Measurements from ENCODE around the gene SLC39A1.

The SLC39A1 gene

GRCh38 chr1:153932156-153933131, 30.9 kb downstream of the SLC39A1 start:
- TF ChIP-seq GATA3 (IDR thresholded peaks at IDR 0.05; ENCODE audit: low read depth, low read length) (no peak), GATA2 (IDR thresholded peaks at IDR 0.05; ENCODE audit: low read depth, low read length) (no peak)

GRCh38 chr1:153929981-153930948, 33.1 kb downstream of the SLC39A1 start:
- TF ChIP-seq GATA2 (IDR thresholded peaks at IDR 0.05; ENCODE audit: low read depth, low read length) (no peak), GATA3 (IDR thresholded peaks at IDR 0.05; ENCODE audit: low read depth, low read length) (no peak)

- TF ChIP-seq GATA2 (IDR thresholded peaks at IDR 0.05; ENCODE audit: low read depth, low read length): no peak
- no peak for TF ChIP-seq GATA3 (IDR thresholded peaks at IDR 0.05; ENCODE audit: low read depth, low read length)
These were observed 33.9 kb downstream of the SLC39A1 start for GRCh38 chr1:153929426-153929825.

- TF ChIP-seq GATA3 (IDR thresholded peaks at IDR 0.05; ENCODE audit: low read depth, low read length) (no peak), GATA2 (IDR thresholded peaks at IDR 0.05; ENCODE audit: low read depth, low read length) (no peak)
These were observed 34.5 kb downstream of the SLC39A1 start for GRCh38 chr1:153928791-153929341.

GRCh38 chr1:153928245-153928644, 35.1 kb downstream of the SLC39A1 start:
- no peak for TF ChIP-seq GATA3 (IDR thresholded peaks at IDR 0.05; ENCODE audit: low read depth, low read length)
- TF ChIP-seq GATA2 (IDR thresholded peaks at IDR 0.05; ENCODE audit: low read depth, low read length): no peak

GRCh38 chr1:153926405-153926804, 36.9 kb downstream of the SLC39A1 start:
- TF ChIP-seq GATA3 (IDR thresholded peaks at IDR 0.05; ENCODE audit: low read depth, low read length) (no peak), GATA2 (IDR thresholded peaks at IDR 0.05; ENCODE audit: low read depth, low read length) (no peak)

- TF ChIP-seq GATA3 (IDR thresholded peaks at IDR 0.05; ENCODE audit: low read depth, low read length) (no peak), GATA2 (IDR thresholded peaks at IDR 0.05; ENCODE audit: low read depth, low read length) (no peak)
These were observed 40.1 kb downstream of the SLC39A1 start, which contains the start of gene GATAD2B for GRCh38 chr1:153922972-153923925. TSS of gene GATAD2B (minus strand) at chr1:153922972. CDS start at chr1:153828347, 94,625 bp downstream.

- TF ChIP-seq GATA3 (IDR thresholded peaks at IDR 0.05; ENCODE audit: low read depth, low read length): no peak
- no peak for TF ChIP-seq GATA2 (IDR thresholded peaks at IDR 0.05; ENCODE audit: low read depth, low read length)
These were observed 41.0 kb downstream of the SLC39A1 start for GRCh38 chr1:153922076-153922971.

GRCh38 chr1:153921803-153922075, 41.6 kb downstream of the SLC39A1 start:
- no peak for TF ChIP-seq GATA2 (IDR thresholded peaks at IDR 0.05; ENCODE audit: low read depth, low read length)
- TF ChIP-seq GATA3 (IDR thresholded peaks at IDR 0.05; ENCODE audit: low read depth, low read length): no peak

GRCh38 chr1:153921080-153921802, 42.1 kb downstream of the SLC39A1 start:
- TF ChIP-seq GATA2 (IDR thresholded peaks at IDR 0.05; ENCODE audit: low read depth, low read length): no peak
- no peak for TF ChIP-seq GATA3 (IDR thresholded peaks at IDR 0.05; ENCODE audit: low read depth, low read length)

Data from SH-SY5Y (cell line).